Brain microvascular endothelial cell (primary cell): ENCODE results near the gene DAAM1.

Experiments
- DNase-seq: peaks from one replicate; pipeline ENCODE4 v3.0.0-alpha.2; 2020
- H3K27ac ChIP-seq: fragments of 250-450 bp; sonication (Bioruptor Pico); 2 replicates; pipeline ENCODE4 v1.5.1; 2020; ENCODE audit warnings: mild to moderate bottlenecking, moderate library complexity
- H3K27me3 ChIP-seq: fragments of 250-450 bp; sonication (Bioruptor Pico); replicated peaks from 2 replicates; pipeline ENCODE4 v1.5.1; 2020; ENCODE audit warnings: mild to moderate bottlenecking
- H3K36me3 ChIP-seq: fragments of 250-450 bp; sonication (Bioruptor Pico); replicated peaks from 2 replicates; pipeline ENCODE4 v1.5.1; 2020; ENCODE audit warnings: mild to moderate bottlenecking
- H3K4me3 ChIP-seq: 2 replicates; pipeline ENCODE4 v1.5.1; 2011; ENCODE audit warnings: low read depth, mild to moderate bottlenecking, control low read depth, low read length, moderate library complexity
- in situ Hi-C: cut with HindIII; loops from 2 replicates; pipeline ENCODE4 v1.10.0; 2017; ENCODE audit warnings: low sequenced_read_pairs, low pct_ligation_motif_present
- TF ChIP-seq, protein P1 (sequence below): IDR thresholded peaks from 2 replicates; pipeline ENCODE4 v1.5.1; 2011; ENCODE audit warnings: low read depth, mild to moderate bottlenecking, moderate library complexity, low read length, control low read depth, inconsistent platforms; ENCODE audit errors: missing control alignments

DAAM1 gene

DNA sequence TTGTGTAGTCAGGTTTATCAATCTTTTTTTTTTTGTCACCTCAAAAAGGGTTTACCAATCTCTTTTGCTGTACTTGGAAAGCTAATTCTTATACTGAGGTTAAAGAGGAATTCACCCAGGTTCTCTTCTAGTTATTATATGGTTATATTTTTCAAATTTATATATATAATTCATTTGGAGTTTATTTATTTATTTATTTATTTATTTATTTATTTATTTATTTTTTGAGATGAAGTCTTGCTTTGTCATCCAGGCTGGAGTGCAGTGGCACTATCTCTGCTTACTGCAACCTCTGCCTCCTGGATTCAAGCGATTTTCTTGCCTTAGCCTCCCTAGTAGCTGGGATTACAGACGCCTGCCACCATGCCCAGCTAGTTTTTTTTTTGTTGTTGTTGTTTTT is 202.9 kb downstream of the DAAM1 start:
- no peak overlapping the region for H3K4me3 ChIP-seq
- in situ Hi-C loops = no loop called here
- DNase-seq = no peak
- no peaks in the 10 kb centered on the region for H3K36me3 ChIP-seq
- H3K27ac ChIP-seq = no peak overlapping the region
- H3K27me3 ChIP-seq = no peaks in the 10 kb centered on the region
- TF ChIP-seq, protein P1, sequence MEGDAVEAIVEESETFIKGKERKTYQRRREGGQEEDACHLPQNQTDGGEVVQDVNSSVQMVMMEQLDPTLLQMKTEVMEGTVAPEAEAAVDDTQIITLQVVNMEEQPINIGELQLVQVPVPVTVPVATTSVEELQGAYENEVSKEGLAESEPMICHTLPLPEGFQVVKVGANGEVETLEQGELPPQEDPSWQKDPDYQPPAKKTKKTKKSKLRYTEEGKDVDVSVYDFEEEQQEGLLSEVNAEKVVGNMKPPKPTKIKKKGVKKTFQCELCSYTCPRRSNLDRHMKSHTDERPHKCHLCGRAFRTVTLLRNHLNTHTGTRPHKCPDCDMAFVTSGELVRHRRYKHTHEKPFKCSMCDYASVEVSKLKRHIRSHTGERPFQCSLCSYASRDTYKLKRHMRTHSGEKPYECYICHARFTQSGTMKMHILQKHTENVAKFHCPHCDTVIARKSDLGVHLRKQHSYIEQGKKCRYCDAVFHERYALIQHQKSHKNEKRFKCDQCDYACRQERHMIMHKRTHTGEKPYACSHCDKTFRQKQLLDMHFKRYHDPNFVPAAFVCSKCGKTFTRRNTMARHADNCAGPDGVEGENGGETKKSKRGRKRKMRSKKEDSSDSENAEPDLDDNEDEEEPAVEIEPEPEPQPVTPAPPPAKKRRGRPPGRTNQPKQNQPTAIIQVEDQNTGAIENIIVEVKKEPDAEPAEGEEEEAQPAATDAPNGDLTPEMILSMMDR = no peak

DNA sequence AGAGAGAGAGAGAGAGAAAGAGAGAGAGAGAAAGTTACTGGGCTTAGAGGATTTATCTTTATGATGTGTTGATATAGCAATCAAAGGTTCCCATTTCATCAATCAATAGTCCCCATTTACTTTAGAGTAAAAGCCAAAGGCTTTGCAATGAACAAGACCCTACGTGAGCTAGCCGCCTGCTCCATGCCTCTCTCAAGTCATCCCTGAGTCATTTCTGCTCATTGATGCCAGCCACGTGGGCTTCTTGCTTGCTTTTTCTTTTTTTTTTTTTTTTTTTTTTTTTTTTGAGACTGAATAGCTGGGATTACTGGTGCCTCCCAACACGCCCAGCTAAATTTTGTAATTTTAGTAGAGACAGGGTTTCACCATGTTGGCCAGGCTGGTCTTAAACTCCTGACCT is 205.8 kb downstream of the DAAM1 start:
- H3K36me3 ChIP-seq = no peaks in the 10 kb centered on the region
- TF ChIP-seq, protein P1 = no peak
- H3K27me3 ChIP-seq = no peaks in the 10 kb centered on the region
- in situ Hi-C loops = no loop called here
- DNase-seq = no peak
- no peak overlapping the region for H3K27ac ChIP-seq
- H3K4me3 ChIP-seq = no peak overlapping the region

DNA sequence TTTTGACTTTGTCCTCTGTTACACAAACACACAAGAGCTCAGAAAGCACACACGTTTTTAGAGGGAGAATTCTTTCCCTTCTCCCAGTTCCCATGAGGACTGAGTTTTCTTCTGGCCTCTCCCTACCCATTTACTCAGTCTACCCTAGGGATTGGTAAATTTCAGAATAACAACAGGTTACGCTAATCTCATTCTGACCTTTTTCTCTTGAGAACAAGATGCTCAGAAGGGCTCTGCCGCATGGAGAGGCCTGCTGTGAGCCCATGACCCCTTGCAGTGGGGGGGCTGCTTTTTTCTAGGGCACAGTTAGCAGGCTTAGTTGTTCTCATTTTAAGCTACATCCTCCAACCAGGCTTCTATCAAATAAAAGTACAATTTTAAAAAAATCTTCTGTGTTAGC is 207.2 kb downstream of the DAAM1 start:
- Histone ChIP-seq H3K27ac (no peak overlapping the region), H3K27me3 (no peaks in the 10 kb centered on the region), H3K4me3 (no peak overlapping the region), H3K36me3 (no peaks in the 10 kb centered on the region)
- TF ChIP-seq, protein P1 = no peak
- in situ Hi-C loops = no loop called here
- no peak for DNase-seq

DNA sequence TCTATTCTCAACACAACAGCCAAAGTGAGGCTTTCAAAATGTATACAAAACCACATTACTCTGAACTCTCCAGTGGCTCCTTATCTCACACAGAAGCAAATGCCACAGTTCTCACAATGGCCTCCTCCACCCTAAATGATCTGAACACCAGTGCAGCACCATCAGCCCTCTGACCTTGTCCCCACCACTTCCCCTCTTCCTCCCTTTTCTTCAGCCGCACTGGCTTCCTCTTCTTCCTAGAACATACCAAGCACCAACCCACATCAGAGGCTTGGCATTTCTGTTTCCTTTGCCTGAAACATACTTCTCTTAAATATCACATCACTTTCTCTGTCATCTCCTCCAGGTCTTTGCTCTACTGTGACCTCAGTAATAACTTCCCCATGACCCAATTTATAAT is 210.4 kb downstream of the DAAM1 start:
- H3K27ac ChIP-seq = no peak overlapping the region
- TF ChIP-seq, protein P1 = no peak
- in situ Hi-C loops = no loop called here
- DNase-seq = no peak
- no peak overlapping the region for H3K4me3 ChIP-seq
- no peaks in the 10 kb centered on the region for H3K36me3 ChIP-seq
- H3K27me3 ChIP-seq = no peaks in the 10 kb centered on the region

DNA sequence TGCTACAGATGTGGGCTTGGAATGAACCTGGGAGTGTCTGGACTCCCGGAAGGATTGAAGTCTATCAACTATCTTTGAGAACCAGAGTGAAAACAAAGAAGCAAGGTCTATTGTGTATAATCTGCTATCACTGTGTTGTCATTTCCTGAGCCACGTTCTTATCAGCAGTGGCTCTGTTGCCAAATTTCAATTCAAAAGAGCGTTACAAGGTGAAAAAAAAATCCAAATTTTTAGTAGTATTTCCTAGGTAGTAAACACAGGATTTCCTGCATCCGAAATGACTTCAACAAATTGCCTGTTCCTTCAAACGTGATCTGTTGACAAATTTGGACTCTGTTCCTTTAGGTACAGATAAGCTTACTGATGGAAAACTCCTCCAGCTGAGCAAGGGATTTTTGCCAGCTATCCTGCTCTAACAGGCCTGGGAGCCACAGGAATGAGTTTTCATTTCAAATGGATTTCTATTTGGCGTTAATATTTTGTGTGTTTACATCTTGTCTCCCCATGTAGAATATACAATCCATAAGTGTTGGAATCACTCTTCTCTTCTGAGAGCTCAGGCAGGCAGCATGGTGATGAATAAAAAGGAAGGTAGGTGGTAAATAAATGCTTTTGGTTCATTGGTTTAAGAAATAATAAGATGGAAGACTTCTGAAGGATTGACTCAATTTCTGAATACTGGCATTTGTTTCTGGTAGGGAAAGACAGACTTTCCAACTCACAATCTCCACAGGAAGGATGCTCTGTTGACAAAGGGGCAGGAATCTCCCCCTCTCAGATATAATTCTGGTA is 218.2 kb downstream of the DAAM1 start:
- DNase-seq = no peak
- Histone ChIP-seq H3K27me3 (no peaks in the 10 kb centered on the region), H3K4me3 (no peak overlapping the region), H3K36me3 (no peaks in the 10 kb centered on the region), H3K27ac (peak overlapping the region; percentile 93)
- TF ChIP-seq, protein P1 = no peak
- in situ Hi-C loops = no loop called here
